Effector CD8-positive, alpha-beta T cell (primary cell): Measurements from ENCODE around the gene ZNF394.

Experiments used
- DNase-seq: peaks from one replicate; lab custom pipeline; 2025; lab: John Stamatoyannopoulos, UW

The ZNF394 gene

GRCh38 chr7:99493823-99494222 lies 6.3 kb downstream of the ZNF394 start:
- no peak for DNase-seq

GRCh38 chr7:99490878-99491277 lies 9.2 kb downstream of the ZNF394 start:
- DNase-seq = no peak

GRCh38 chr7:99489235-99489634 lies 10.8 kb downstream of the ZNF394 start:
- no peak for DNase-seq

- no peak for DNase-seq
These were observed 15.0 kb downstream of the ZNF394 start for GRCh38 chr7:99485094-99485493.

GRCh38 chr7:99478464-99479440 lies 21.3 kb downstream of the ZNF394 start:
- DNase-seq = no peak

DNA sequence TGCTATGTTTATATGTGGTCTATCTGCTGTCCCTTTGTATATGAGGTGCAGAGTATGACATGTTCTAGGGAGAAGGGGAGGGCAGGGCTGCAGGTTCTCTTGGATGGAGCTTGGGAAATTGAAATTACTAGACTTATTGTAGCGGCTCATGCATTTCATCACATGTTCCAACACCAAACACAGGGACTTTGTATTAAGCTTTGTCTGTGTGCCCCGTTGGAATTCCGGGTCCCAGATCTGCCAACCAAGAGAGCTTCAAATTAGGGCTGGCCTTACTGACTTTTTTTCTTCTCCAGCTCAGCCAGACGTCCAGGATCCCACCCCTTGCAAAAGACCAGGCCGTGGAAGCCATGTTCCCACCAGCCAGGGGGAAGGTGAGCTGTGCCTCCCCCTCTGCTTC lies 24.0 kb downstream of the ZNF394 start:
- no peak for DNase-seq

DNA sequence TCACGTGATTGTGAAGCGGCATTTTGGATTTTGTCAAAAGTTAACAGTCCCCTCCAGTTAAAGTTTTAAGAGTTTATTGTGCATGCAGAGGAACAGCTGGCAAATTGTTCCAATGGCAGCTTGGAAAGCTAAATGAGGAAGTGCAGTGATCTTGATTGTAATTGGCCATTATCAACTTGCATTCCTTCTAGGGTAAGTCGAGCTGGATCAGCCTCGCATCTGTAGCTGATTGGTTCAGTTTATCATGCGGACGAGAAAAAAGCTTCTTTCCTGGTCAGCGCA lies 26.8 kb downstream of the ZNF394 start:
- no peak for DNase-seq

GRCh38 chr7:99472561-99473314 lies 27.3 kb downstream of the ZNF394 start, which contains the start of gene ZNF789:
ZNF789 (plus strand) TSS chr7:99472890; CDS start chr7:99476457, 3,567 bp downstream.
- DNase-seq = peak; percentile 95

GRCh38 chr7:99469381-99470065 lies 30.6 kb downstream of the ZNF394 start:
- DNase-seq = no peak

DNA sequence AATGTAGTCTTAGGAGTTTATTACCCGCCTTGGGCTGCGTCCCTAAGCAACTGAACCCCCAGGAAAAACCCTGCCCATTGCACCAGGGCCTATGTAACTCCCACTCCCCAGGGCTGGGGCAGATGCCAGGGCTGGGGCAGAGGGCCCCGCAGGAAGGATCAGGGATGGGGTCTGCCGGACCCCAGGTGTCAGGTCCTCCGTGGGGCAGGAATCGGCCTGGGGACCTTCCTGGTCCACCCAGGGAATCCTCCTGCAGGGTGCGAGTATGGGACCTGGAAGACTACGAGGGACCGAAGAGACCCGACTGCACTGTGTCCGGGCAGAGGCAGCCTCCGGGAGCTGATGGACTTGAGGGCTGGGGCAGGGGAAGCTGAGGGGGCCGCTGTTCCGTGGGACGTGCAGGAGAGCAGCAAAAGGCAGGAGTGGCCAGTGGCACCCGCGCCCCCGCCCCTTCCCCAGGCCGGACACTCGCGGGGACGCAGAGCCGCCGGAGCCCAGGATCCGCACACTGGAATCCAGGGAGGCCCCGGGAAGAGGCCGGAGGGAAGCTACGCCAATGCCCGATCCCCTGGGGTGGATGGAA lies 31.7 kb downstream of the ZNF394 start:
- DNase-seq = no peak

- DNase-seq = no peak
These were observed 34.7 kb downstream of the ZNF394 start for GRCh38 chr7:99465421-99465768.

DNA sequence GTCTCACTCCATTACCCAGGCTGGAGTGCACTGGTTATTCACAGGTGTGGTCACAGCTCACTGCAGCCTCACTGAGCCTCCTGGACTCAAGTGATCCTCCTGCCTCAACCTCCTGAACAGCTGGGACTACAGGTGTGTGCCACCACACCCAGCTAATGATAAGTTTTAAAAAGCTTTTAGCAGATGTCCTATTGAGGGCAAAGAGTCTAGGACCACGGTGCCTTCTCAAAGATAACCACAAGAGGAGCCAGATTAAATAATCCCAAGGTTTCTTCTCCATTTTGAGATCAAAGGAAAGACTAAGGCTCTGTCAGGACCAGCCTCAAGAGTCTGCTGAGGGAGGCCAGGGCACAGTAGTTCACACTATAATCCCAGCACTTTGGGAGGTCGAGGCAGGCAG lies 38.9 kb downstream of the ZNF394 start:
- DNase-seq = no peak

DNA sequence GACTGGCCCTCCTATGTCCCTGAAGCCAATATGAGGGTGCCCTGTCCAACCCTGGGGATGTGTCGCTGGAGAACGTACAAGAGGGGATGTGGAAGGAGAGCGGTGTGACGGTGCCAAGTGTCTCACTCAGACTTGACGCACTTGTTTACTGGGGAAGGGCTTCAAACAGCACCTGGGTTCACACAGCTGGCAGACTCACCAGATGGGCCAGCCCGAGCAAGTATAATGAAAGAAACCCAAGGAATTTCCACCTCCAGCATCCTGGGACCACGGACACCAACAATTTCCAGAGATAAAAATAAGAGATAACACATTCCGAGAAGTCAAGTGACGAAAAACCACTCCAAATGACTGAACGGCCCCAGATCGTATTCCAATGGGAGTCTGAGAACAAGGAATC lies 39.4 kb downstream of the ZNF394 start:
- no peak for DNase-seq

- no peak for DNase-seq
These were observed 41.0 kb downstream of the ZNF394 start for GRCh38 chr7:99459087-99459486.

DNA sequence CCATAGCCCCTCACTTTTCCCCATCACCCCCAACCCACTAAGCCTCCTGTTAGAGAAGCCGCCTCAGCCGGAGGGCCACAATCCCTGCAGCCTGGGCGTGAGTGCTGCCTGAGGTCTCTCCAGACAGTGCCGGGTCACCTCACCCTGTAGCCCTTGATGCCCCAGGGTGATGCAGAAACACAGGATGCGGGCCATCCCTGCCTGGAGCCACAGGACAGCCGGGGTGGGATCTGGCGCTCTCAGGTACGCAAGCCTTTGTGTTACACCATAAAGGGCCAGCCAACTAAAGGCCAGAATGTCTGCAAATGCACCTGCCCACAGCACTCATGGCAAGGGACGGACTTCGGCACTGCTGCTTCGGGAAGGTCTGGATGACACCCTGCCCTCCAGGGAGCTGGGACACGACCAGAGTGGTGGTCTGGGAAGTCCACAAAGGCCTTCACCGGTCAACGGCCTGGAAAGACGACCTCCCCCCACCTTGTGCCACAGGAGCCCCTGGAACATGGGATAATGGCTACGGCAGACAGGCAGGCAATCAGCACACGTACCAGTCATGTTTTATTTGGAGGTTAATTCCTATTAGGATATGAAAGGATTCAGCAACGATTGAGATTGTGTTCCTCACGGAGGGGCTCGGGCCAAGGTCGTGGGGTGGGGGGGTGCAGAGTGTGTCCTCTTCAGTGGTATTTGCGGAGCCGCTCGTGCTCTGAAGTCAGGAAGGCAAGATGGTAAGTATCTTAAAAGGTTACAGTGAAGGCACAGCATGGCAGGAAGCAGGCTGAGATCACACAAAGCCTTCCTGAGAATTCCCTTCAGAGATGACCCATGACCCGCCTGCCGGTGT lies 42.2 kb downstream of the ZNF394 start:
- DNase-seq = no peak

DNA sequence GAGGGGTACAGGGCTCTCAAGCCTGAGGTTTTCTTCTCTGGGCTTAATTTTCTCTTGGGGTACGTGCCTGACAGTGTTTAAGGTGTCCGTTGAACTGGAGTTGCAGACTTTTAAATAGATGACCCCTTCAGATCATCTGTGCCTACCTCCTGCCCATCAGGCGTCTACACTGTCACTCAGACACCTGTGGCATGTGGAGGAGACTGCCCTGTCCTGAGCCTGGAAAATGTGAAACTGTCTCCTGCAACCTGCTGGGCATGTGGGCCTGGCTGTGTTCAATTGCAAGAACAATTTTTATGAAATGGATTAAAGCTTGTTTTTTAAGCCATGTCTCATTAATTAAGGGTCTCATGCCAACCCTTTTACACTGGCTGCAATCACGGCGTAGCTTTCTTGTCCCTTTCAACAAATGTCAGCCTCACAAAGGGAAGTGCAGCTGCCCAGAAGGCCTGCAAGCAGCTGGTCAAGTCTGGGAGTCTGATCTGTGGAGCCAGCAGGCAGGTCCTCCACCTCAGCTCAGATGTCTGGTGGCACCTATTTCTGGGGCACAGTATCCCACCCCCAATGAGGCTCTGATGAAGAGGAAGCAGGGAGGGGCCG lies 42.9 kb downstream of the ZNF394 start:
- no peak for DNase-seq

GRCh38 chr7:99456288-99456687 lies 43.8 kb downstream of the ZNF394 start:
- no peak for DNase-seq

GRCh38 chr7:99455874-99456273 lies 44.2 kb downstream of the ZNF394 start:
- DNase-seq = no peak

- DNase-seq = no peak
These were observed 47.0 kb downstream of the ZNF394 start for GRCh38 chr7:99453105-99453504.

GRCh38 chr7:99452541-99452940 lies 47.5 kb downstream of the ZNF394 start:
- DNase-seq = no peak

GRCh38 chr7:99451936-99452335 lies 48.1 kb downstream of the ZNF394 start:
- DNase-seq = no peak
